ENCODE results near the gene PELO.
"Not testable (repeated sequence)": the region's sequence is repeated elsewhere in the genome, so short reads cannot be mapped to it uniquely, and the experiment has no call there.

PELO gene

GRCh38 chr5:52800394-52801213, 12.9 kb downstream of the PELO start:
- DNase-seq (ENCODE audit: low read depth) = peak; percentile 15

GRCh38 chr5:52801329-52801728, 13.6 kb downstream of the PELO start:
- no peak for DNase-seq (ENCODE audit: low read depth)

GRCh38 chr5:52802272-52802973, 14.7 kb downstream of the PELO start:
- no peak for DNase-seq (ENCODE audit: low read depth)

DNA sequence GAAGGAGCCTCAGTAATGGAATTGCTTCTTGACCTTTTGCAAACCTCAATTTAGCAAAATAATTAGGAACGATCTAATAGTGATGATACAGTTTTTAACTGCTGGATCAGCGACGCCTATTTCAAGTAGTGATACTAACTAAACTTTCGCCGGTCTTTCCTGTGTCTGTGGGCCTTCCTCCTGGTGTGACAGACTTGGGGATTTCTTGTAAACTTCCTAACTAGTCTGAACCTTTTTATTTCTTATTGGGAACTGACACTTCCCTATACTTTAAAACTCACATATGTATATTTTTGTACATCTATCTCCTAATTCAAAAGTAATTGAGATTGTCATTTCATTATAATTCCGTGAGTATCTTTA, 15.2 kb downstream of the PELO start:
- DNase-seq (ENCODE audit: low read depth) = no peak

GRCh38 chr5:52804387-52804791, 16.7 kb downstream of the PELO start:
- DNase-seq (ENCODE audit: low read depth) = no peak

DNA sequence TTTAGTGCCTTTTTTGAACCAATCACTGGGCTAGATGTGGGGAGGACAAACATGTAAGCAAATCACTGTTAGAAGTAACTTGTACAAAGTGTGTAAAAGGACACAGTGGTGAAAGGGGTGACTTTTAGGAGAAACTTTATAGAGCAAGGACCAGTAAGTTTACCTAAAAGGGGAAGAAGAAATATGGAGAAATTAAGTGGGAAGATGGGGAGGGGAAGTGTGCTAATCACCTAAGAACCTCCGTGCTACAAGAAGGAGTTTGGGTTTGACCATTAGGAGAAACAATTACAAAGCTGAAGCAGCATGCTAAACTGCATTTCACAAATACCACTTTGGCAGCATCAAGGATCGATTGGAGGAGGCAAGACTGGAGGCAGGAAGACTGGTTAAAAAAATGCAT, 17.3 kb downstream of the PELO start:
- no peak for DNase-seq (ENCODE audit: low read depth)

DNA sequence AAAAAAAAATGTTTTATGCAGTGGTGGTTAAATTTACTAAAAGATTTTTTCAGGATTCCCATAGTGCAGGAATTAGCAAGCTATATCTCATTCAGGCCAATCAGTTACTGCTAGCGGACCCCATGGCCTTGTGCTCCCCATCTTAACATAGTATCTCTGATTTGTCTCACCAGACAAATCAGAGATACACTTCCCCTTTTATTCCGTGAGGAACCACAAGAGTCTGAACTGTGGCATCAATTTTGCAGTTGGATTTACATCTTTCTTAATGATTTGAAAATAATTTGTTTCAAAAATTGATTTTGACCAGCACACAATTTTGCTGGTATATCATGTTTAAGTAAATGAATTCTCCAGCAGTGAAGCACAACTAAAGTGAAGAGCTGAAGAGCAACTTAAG, 17.9 kb downstream of the PELO start:
- DNase-seq (ENCODE audit: low read depth) = no peak

GRCh38 chr5:52807037-52807436, 19.3 kb downstream of the PELO start:
- DNase-seq (ENCODE audit: low read depth) = no peak

GRCh38 chr5:52807723-52808122, 20.0 kb downstream of the PELO start:
- no peak for DNase-seq (ENCODE audit: low read depth)

GRCh38 chr5:52808316-52808901, 20.7 kb downstream of the PELO start:
- DNase-seq (ENCODE audit: low read depth) = no peak

DNA sequence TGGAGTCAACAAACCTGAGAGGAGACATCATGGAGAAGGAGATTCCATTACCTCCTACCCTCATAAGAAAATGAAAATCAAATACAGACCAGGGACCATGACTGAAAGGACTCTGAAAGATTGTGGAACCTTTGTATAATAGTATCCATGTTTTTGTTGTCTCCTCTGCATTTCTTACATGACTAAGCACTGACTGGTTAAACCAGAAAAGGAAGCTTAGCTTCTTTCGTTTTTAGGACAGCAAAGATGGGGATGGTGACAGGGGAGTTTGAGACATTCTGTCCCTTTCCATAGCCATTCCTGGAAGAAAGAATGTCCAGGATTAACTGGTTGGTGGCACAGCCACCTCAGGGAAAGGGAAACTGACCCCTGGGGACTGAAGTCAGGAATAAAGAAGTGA, 22.2 kb downstream of the PELO start:
- DNase-seq (ENCODE audit: low read depth) = no peak

DNA sequence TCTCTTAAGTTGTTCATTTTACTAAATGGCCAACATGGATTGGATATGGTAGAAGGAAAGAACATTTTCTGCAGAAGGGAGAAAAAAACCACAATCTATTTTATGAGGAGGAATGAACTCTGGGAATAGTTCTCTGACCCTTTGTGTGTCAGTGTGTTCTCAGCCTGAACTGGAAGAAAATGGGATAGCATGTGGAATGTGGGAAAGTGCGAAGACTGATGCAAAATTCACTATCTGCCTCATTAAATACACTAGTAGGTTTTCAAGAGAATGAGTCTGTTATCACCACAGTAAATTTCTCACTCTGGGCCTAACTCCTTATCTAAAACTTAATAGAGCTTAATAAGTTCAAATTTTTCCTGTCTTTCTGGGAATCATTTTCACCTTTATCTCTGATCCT, 22.7 kb downstream of the PELO start:
- DNase-seq (ENCODE audit: low read depth) = no peak

DNA sequence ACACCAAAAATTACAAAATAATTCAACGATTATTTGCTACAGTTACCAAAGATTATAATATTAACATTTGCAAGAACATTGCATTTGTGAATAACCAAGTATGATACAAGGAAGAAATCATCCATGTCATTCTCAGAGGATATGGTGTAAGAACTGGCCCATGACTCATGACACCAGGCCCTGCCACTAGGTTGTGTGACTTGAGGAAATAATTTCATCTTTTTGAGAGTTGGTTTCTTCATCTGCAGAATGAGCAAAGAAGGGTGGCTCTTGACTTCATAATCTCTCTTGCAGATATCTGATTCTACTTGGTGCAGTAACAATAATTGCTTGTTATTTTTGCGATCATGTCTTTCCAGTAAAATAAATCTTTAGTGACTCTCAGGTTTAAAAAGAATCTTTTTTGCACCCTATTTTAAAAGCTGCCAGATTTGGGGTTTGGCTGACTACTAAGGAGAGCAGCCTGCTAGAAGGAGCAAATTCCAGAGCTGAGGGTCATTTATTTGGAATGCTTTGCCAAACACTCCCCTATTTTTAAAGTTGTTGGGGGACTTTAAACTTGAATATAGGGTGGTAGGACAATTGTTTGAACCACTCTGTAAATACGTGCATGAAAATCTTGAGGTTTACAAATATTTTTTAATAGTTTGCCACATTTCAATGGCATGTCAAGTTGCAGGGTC, 23.5 kb downstream of the PELO start:
- DNase-seq (ENCODE audit: low read depth) = no peak

GRCh38 chr5:52814352-52815148, 26.8 kb downstream of the PELO start:
- DNase-seq (ENCODE audit: low read depth) = no peak

DNA sequence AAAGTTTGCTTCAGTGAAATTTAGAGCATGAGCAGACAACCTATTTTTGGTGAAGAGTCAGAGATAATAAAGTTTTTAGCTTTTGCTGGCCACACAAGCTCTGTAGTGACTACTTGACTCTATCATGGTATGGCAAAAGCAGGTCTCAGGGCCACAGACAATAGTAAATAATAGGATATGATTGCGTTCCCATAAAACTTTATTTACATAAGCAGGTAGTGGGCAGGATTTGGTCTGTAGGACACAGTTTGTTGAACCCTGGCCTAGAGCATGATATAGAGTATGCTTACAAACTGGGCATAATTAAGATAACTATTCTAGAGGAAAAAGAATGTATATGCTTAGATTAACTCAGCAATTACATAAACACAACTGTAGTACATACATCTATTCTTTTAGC, 30.1 kb downstream of the PELO start:
- DNase-seq (ENCODE audit: low read depth) = no peak

DNA sequence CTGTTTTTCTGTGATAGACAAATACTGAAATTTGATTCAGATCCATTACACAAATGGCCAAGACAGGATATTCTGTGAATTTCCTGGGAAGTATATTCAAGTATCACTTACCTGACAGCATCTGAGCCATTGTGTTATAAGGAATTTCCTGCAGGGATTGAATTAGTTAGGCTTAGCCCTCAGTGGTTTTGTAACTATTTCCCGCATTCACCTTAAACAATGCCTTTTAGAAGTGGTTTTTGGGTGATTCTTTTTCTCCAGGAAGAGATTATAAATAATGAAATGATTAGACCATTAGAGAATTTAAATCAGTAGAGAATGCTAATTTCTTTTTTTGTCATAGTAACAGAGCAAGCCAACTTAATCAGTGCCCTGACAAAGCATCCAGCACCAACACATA, 30.6 kb downstream of the PELO start:
- no peak for DNase-seq (ENCODE audit: low read depth)

DNA sequence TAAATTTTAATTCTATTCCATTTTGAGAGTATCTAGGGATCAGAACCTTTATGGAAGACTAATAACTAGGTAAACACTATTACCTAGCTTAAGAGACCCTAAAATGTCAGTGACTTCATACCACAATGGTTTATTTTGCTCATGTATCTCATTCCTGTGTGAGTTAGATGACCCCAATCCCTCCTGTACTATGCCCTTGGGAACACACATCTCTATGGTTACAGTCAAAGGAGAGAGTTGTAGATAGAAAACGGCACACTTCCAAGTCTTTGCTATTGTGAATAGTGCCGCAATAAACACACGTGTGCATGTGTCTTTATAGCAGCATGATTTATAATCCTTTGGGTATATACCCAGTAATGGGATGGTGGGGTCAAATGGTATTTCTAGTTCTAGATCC, 31.1 kb downstream of the PELO start:
- not testable (repeated sequence) for DNase-seq (ENCODE audit: low read depth)

DNA sequence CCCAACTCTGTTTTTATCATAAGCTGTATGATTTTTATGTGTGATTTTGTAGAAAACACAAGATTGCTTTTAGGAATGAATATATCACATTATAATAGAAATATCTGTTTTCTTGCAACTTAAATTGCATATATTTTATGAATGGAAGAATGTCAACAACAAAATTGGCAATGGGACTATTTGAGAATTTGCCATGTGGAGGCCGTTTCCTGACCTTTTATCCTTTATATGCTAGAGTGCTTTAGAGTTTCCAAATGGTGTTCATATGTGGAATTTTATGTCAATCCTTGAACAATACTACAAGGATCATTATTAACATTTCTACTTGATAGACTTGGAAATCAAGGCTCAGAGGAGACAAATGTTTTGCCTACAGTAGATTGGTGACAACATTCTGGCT, 34.2 kb downstream of the PELO start:
- no peak for DNase-seq (ENCODE audit: low read depth)

DNA sequence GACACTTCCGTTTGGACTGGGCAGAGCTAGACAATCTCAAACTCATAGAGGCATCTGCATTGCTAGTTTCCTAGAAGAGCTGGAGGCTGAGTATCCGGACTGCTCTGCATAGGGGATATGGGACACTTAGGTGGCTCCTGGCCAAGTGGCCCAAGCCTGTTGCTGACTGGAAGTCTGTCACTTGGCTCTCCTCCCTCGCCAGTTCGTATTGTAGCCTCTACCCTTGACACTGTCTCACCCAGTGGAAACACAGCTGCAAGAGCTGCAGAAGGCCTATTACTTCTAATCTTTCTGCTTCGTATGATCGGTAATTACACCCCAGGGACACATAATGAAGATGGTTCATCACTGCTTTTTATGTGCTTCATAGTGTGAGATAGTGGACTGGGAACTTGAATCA, 34.7 kb downstream of the PELO start:
- DNase-seq (ENCODE audit: low read depth) = no peak

DNA sequence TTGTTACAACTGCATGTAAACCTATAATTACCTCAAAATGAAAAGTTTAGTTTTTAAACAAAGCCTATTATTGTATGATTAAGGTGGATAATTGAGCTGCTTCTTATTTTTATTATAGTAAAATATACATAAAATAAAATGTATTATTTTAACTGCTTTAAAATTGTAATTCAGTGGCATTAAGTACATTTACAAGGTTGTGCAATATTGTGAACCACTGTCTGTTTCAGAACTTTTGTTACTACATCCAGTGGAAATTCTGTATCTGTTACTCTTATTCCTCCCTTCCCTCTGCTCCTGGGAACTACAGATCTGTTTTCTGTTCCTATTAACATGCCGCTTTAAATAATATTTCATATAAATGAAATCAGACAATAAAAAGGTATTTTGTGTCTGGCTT, 37.1 kb downstream of the PELO start:
- no peak for DNase-seq (ENCODE audit: low read depth)

DNA sequence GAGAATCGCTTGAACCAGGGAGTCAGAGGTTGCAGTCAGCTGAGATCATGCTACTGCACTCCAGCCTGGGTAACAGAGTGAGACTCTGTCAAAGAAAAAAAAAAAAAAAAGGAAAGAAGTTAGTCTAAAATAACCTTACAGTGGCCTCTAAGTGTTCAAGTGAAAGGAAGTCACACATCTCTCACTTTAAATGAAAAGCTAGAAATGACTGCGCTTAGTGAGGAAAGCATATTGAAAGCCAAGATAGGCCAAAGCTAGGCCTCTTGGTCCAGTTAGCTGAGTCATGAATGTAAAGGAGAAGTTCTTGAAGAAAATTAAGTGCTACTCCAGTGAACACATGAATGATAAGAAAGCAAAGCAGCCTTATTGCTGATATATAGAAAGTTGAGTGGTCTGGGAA, 38.1 kb downstream of the PELO start:
- DNase-seq (ENCODE audit: low read depth) = no peak

- DNase-seq (ENCODE audit: low read depth) = no peak
These were observed 40.1 kb downstream of the PELO start for GRCh38 chr5:52827815-52828214.

All from activated gamma-delta T cell treated with anti-CD3 and anti-CD28 coated beads, Interleukin-2, amount 50 U/mL, for 16 hours (primary cell).